Transverse colon (tissue), 4 donors: ENCODE results near the gene GRIK4. TPM values are rescaled to one million over a fixed set of nuclear protein-coding genes. Genes with fewer than 3 reads are reported as not detected.
A peak's percentile ranks its signal among the peaks of the same experiment; 100 is the strongest.
"Not testable (repeated sequence)": the region's sequence is repeated elsewhere in the genome, so short reads cannot be mapped to it uniquely, and the experiment has no call there.

Experiments used
- DNase-seq: peaks from one replicate; pipeline ENCODE4 v3.0.0-alpha.2; 2019
- H3K27ac ChIP-seq, 4 donors: fragments of 200-600 bp; sonication (generic); 2 replicates each; pipeline ENCODE4 v1.5.1; 2016 to 2018; ENCODE audit warnings: inconsistent platforms in 4 of 4
- H3K27me3 ChIP-seq: fragments of 200-600 bp; sonication (generic); 2 replicates; pipeline ENCODE4 v1.5.1; 2017; ENCODE audit warnings: inconsistent platforms
- H3K36me3 ChIP-seq, 4 donors: fragments of 200-600 bp; sonication (generic); 2 replicates each; pipeline ENCODE4 v1.5.1; 2017 to 2019; ENCODE audit warnings: inconsistent platforms in 4 of 4
- H3K4me1 ChIP-seq, 4 donors: fragments of 200-600 bp; sonication (generic); 2 replicates each; pipeline ENCODE4 v1.5.1; 2017 to 2020; ENCODE audit warnings: inconsistent platforms in 4 of 4
- H3K4me3 ChIP-seq, 4 donors: fragments of 200-600 bp; sonication (generic); 1 replicate in 1 of 4; 2 replicates in 3 of 4; pipeline versions ENCODE4 v1.5.1 to v1.6.1; 2017 to 2019; ENCODE audit warnings: inconsistent platforms in 4 of 4
- H3K9me3 ChIP-seq, 2 donors: fragments of 200-600 bp; sonication (generic); 2 replicates each; pipeline ENCODE4 v1.5.1; 2017 to 2019; ENCODE audit warnings: inconsistent platforms in 2 of 2
- EP300 ChIP-seq: sonication (generic); formaldehyde crosslinking; IDR thresholded peaks from one replicate; pipeline ENCODE4 v1.6.1; 2017; ENCODE audit warnings: antibody characterized with exemption, low read depth
- POLR2A ChIP-seq: fragments of 450-650 bp; IDR thresholded peaks from one replicate; pipeline ENCODE4 v1.6.1; 2016; ENCODE audit warnings: antibody characterized with exemption, mild to moderate bottlenecking, moderate library complexity
- POLR2AphosphoS5 ChIP-seq, 3 donors: sonication (generic); formaldehyde crosslinking; IDR thresholded peaks; one replicate each; pipeline ENCODE4 v1.6.1; 2016; ENCODE audit warnings: antibody characterized with exemption in 3 of 3
- WGBS, 2 donors: methylation state at CpG; one replicate each; pipeline ENCODE4 v1.1.5; 2018; ENCODE audit warnings: low coverage in 1 of 2; 5-methylcytosine and 5-hydroxymethylcytosine counted together
- in situ Hi-C, 4 donors: fragments of 200-750 bp; cut with MboI; loops; one replicate each; pipeline versions ENCODE4 v1.15.0 to v1.15.1; 2017; ENCODE audit warnings: low sequenced_read_pairs in 3 of 4, low pct_ligation_motif_present in 1 of 4, low pct_unique_long_range_greater_than_20kb in 1 of 4
- intact Hi-C: fragments of 100-400 bp; cut with DNase I; formaldehyde crosslinking; loops from one replicate; pipeline ENCODE4 v1.15.1; 2023; ENCODE audit warnings: low total_unique reads
- total RNA-seq, 4 donors: library from RNA; depleted of rRNA; stranded (reverse); fragments of >200 nt; gene quantifications; one replicate each; pipeline ENCODE4 v1.1.0, GENCODE V29; 2016
- TF ChIP-seq, protein P1 (sequence below), 5 experiments: fragments of 200-600 bp in 3 of 5; fragments of 450-650 bp in 2 of 5; sonication (generic) in 3 of 5; IDR thresholded peaks; 1 replicate in 2 of 5; 2 replicates in 3 of 5; pipeline ENCODE4 v1.5.1; 2016 to 2017; ENCODE audit warnings: antibody characterized with exemption in 5 of 5, inconsistent platforms in 3 of 5, mild to moderate bottlenecking in 2 of 5, moderate library complexity in 1 of 5

GRIK4 gene
- total RNA-seq, 4 donors from 2014 or later = 2.6 TPM; not detected in 3

DNA sequence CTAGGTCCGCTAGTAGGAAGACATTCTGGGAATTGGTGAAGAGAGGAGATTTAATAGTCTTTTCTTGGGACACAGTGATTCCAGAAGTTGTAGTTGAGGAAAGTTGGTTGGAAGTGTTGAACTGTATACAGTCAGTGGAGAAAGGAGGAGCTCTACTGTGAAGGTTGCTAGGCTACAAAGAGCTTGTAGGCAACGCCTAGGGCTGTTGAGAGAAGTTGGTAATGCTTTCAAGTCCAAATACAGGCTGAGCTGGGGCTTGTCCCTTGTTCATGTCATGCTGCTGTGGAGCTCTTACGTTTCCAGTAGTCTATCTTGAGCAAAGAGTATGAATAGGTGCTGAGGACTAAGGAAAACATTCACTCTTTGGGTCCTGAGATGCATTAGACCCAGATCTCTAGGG, 513.4 kb downstream of the GRIK4 start:
- TF ChIP-seq POLR2A = no peak
- TF ChIP-seq, protein P1, sequence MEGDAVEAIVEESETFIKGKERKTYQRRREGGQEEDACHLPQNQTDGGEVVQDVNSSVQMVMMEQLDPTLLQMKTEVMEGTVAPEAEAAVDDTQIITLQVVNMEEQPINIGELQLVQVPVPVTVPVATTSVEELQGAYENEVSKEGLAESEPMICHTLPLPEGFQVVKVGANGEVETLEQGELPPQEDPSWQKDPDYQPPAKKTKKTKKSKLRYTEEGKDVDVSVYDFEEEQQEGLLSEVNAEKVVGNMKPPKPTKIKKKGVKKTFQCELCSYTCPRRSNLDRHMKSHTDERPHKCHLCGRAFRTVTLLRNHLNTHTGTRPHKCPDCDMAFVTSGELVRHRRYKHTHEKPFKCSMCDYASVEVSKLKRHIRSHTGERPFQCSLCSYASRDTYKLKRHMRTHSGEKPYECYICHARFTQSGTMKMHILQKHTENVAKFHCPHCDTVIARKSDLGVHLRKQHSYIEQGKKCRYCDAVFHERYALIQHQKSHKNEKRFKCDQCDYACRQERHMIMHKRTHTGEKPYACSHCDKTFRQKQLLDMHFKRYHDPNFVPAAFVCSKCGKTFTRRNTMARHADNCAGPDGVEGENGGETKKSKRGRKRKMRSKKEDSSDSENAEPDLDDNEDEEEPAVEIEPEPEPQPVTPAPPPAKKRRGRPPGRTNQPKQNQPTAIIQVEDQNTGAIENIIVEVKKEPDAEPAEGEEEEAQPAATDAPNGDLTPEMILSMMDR (IDR thresholded peaks at IDR 0.05) = no peak
- TF ChIP-seq EP300 = no peak
- TF ChIP-seq POLR2AphosphoS5 (IDR thresholded peaks at IDR 0.05) = no peak
- Histone ChIP-seq H3K27me3 (no peaks in the 10 kb centered on the region), H3K4me3 (peak overlapping the region in 3 of 4 donors; percentile 62 to 83 (median 66)), H3K9me3 (no peaks in the 10 kb centered on the region), H3K4me1 (peaks cover 10 to 20% (median 13%) of the 10 kb centered on the region in 4 donors), H3K27ac (peak overlapping the region in 2 of 4 donors; percentile 69 to 75), H3K36me3 (no peaks in the 10 kb centered on the region)
- no peak for DNase-seq
- in situ Hi-C loops = no loop called here
- WGBS, 2 donors = 47 to 57% methylated on average over 3 of the region's 3 CpGs
- intact Hi-C loops = no loop called here

GRCh38 chr11:121029153-121029552, 517.6 kb downstream of the GRIK4 start:
- in situ Hi-C loops = no loop called here
- no peak for TF ChIP-seq EP300
- TF ChIP-seq, protein P1 (IDR thresholded peaks at IDR 0.05) = no peak
- TF ChIP-seq POLR2AphosphoS5 (IDR thresholded peaks at IDR 0.05) = no peak
- TF ChIP-seq POLR2A = no peak
- intact Hi-C loops = no loop called here
- 41 to 50% methylated on average over 1 to 2 of the region's 2 CpGs for WGBS, 2 donors
- no peak for DNase-seq
- no peaks in the 10 kb centered on the region for H3K9me3 ChIP-seq
- peaks cover 10 to 16% (median 13%) of the 10 kb centered on the region in 4 donors for H3K4me1 ChIP-seq
- no peak overlapping the region for H3K27ac ChIP-seq
- H3K27me3 ChIP-seq = no peaks in the 10 kb centered on the region
- no peak overlapping the region for H3K4me3 ChIP-seq
- H3K36me3 ChIP-seq = no peaks in the 10 kb centered on the region

DNA sequence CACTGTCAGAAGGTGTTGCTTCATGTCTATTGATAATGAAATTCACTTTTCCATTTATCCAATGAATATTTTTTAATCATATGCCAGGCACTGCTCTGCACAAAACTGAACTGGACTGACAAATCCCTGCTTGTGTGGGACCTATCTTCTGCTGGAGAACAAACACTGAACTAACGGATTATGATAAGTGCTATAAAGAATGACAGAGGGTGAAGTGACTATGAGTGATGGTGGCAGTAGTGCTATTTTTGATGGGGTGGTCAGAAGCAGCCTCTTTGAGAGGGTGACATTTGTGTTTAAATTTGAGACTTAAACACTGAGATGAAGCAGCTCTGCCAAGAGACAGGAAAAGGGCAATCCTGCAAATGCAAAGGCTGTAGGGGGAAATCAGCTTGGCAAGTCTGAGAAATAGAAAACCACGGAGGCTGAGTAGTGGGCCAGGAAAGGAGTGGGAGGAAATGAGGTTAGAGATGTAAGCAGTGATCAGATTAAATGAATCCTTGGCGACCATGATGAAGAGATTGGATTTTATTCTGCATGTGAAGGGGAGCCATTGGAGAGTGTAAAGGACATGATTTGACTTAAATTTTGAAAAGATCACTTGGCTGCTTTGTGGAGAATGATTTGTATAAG, 518.4 kb downstream of the GRIK4 start:
- H3K4me3 ChIP-seq = no peak overlapping the region
- DNase-seq = no peak
- H3K9me3 ChIP-seq = no peaks in the 10 kb centered on the region
- no peaks in the 10 kb centered on the region for H3K27me3 ChIP-seq
- in situ Hi-C loops = no loop called here
- no peaks in the 10 kb centered on the region for H3K36me3 ChIP-seq
- TF ChIP-seq POLR2A = no peak
- TF ChIP-seq, protein P1 (IDR thresholded peaks at IDR 0.05) = no peak
- no peak for TF ChIP-seq EP300
- TF ChIP-seq POLR2AphosphoS5 (IDR thresholded peaks at IDR 0.05) = no peak
- intact Hi-C loops = no loop called here
- H3K27ac ChIP-seq = no peak overlapping the region
- 65 to 72% methylated on average over 3 of the region's 3 CpGs for WGBS, 2 donors
- H3K4me1 ChIP-seq = peaks cover 4 to 10% (median 8%) of the 10 kb centered on the region in 4 donors

DNA sequence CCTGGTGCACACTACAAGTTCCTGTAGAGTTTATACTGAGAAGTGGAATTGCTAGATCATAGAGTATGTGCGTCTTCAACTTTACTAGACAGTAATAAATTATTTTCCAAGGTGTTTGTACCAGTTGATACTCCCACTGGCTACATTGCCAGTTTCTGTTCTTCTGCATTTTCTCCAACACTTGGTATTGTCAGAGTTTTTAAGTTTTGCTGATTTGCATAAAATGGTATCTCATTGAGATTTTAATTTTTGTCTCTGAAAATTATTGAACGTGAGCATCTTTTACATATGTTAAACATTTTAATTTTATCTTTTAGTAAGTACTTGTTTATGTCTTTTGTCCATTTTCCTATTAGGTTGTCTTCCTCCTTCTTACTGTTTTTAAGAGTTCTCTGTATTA, 519.6 kb downstream of the GRIK4 start:
- no peak for DNase-seq
- Histone ChIP-seq H3K27ac (no peak overlapping the region), H3K36me3 (no peaks in the 10 kb centered on the region), H3K27me3 (no peaks in the 10 kb centered on the region), H3K4me1 (peaks cover 0 to 3% (median 0%) of the 10 kb centered on the region in 4 donors), H3K9me3 (no peaks in the 10 kb centered on the region), H3K4me3 (no peak overlapping the region)
- in situ Hi-C loops = no loop called here
- intact Hi-C loops = no loop called here
- TF ChIP-seq EP300 (no peak), POLR2AphosphoS5 (IDR thresholded peaks at IDR 0.05) (no peak), POLR2A (no peak)
- TF ChIP-seq, protein P1 (IDR thresholded peaks at IDR 0.05) = no peak
- 97 to 100% methylated on average over 1 to 2 of the region's 2 CpGs for WGBS, 2 donors

DNA sequence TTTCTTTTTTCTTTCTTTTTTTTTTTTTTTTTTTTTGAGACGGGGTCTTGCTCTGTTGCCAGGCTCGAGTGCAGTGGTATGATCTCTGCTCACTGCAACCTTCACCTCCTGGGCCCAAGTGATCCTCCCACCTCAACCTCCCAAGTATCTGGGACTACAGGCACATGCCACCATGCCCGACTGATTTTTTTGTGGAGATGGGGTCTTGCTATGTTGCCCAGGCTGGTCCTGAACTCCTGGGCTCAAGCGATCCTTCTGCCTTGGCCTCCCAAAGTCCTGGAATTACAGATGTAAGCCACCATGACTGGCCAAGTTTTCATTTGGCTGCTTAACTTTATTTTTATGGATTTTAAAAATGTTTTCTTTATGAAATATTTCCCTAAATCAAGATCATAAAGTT, 520.1 kb downstream of the GRIK4 start:
- H3K27me3 ChIP-seq, H3K4me1 ChIP-seq, H3K36me3 ChIP-seq, DNase-seq, H3K27ac ChIP-seq, intact Hi-C loops, H3K4me3 ChIP-seq, in situ Hi-C loops, H3K9me3 ChIP-seq: not testable (repeated sequence)
- WGBS, 2 donors = 91% methylated on average over 4 of the region's 4 CpGs; no CpG with 5 or more reads in 1 of the 2 donors
